Tibial nerve (tissue), 4 donors: Measurements from ENCODE around the gene SNED1.

ENCODE experiments used
- CTCF ChIP-seq, 5 experiments: fragments of 200-600 bp in 3 of 5; fragments of 450-650 bp in 2 of 5; sonication (generic) in 3 of 5; IDR thresholded peaks; one replicate each; pipeline ENCODE4 v1.5.1; 2016 to 2019; ENCODE audit warnings: antibody characterized with exemption in 5 of 5, mild to moderate bottlenecking in 3 of 5, moderate library complexity in 2 of 5
- EP300 ChIP-seq, 2 donors: sonication (generic); formaldehyde crosslinking; IDR thresholded peaks; one replicate each; pipeline ENCODE4 v1.6.1; 2017; ENCODE audit warnings: antibody characterized with exemption in 2 of 2, mild to moderate bottlenecking in 1 of 2

DNA sequence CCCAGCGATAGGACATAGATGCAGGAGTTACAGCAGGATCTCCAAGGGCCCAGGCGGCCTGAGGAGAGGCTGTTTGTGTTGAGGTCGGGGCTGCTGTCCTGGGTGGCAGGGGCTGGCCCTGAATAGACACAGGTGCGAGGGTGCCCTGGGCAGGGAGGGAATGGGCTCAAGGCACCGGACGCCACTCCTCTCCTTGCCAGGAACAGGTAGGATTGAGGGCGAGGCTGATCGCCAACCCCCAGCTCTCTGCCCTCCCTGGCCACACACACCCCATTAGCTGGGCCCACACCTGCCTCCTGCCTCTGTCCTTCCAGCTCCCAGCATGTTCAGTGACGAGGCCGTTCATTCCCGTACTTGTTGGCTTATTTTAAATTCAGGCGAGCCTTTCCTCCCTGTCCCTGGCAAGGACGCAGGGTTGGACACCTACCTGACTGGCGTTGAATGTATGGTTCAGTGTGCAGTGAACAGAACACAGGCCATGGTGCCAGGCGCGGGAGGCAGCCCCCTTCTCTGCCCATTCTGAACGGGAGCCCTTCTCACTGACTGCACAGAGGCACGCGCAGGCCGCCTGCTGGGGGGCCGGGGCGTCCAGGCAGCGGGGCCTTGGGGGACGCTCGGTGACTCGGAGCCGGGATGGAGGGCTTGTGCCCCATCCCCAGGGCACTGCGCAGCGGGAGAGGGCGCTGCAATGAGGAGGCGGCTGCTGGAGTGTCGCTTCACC is 41.3 kb upstream of the SNED1 start:
- TF ChIP-seq CTCF (IDR thresholded peaks at IDR 0.05) = no peak
- TF ChIP-seq EP300 (IDR thresholded peaks at IDR 0.05) = no peak
